A673 (cell line): ENCODE data around the gene ZC3H14.

ENCODE experiments used
- EZH2 ChIP-seq: fragments of 200-600 bp; sonication (generic); IDR thresholded peaks from 2 replicates; pipeline ENCODE4 v1.6.1; 2017; ENCODE audit warnings: borderline replicate concordance, low read depth, mild to moderate bottlenecking, mixed read lengths, antibody characterized with exemption, low read length; ENCODE audit not compliant: poor library complexity, severe bottlenecking
- TF ChIP-seq, protein P1 (sequence below): fragments of 300-800, 200-600 bp; sonication (generic); conservative IDR thresholded peaks from 2 replicates; pipeline ENCODE4 v1.5.1; 2017; ENCODE audit warnings: low read depth, mild to moderate bottlenecking, antibody characterized with exemption, low read length, moderate library complexity, mixed read lengths

DNA sequence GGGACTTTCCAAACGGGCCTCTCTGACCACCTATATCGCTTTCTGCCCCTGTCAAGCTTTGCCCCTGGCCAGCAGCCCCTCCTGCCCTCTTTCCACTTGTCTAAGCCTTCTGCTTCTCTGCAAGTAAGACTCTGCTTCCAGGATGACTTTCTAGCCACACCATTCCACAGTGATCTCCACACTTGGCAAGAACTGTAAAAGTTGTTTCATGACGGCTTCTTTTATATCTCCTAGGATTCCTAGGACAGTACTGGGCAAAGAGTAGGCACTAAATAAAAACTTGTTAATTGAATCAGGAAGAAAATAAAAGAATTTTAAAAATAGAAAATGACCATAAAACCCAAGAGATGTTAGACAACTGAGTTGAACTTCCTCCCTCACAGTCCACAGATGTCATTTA is 6.3 kb upstream of the ZC3H14 start:
- TF ChIP-seq, protein P1, sequence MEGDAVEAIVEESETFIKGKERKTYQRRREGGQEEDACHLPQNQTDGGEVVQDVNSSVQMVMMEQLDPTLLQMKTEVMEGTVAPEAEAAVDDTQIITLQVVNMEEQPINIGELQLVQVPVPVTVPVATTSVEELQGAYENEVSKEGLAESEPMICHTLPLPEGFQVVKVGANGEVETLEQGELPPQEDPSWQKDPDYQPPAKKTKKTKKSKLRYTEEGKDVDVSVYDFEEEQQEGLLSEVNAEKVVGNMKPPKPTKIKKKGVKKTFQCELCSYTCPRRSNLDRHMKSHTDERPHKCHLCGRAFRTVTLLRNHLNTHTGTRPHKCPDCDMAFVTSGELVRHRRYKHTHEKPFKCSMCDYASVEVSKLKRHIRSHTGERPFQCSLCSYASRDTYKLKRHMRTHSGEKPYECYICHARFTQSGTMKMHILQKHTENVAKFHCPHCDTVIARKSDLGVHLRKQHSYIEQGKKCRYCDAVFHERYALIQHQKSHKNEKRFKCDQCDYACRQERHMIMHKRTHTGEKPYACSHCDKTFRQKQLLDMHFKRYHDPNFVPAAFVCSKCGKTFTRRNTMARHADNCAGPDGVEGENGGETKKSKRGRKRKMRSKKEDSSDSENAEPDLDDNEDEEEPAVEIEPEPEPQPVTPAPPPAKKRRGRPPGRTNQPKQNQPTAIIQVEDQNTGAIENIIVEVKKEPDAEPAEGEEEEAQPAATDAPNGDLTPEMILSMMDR: no peak
- TF ChIP-seq EZH2: no peak
